SU-DHL-6 (cell line): ENCODE data around the gene LIFR.

Experiments
- H2AFZ ChIP-seq: fragments of 200-600 bp; sonication (generic); 2 replicates; pipeline ENCODE4 v1.6.1; 2014; ENCODE audit warnings: low read depth, mild to moderate bottlenecking, moderate library complexity, mixed read lengths, antibody characterized with exemption, low read length; ENCODE audit not compliant: severe bottlenecking
- H3F3A ChIP-seq: fragments of 200-600 bp; shearing (Covaris generic); 2 replicates; pipeline ENCODE4 v1.6.0; 2016; ENCODE audit warnings: antibody characterized with exemption, mild to moderate bottlenecking; ENCODE audit not compliant: insufficient read depth
- H3K27ac ChIP-seq: fragments of 200-600 bp; sonication (generic); 2 replicates; pipeline ENCODE4 v1.5.1; 2016; ENCODE audit warnings: low read depth, mild to moderate bottlenecking, low read length, moderate library complexity, mixed read lengths
- H3K27me3 ChIP-seq: fragments of 200-600 bp; sonication (generic), shearing (Covaris generic); 2 replicates; pipeline ENCODE4 v1.6.0; 2014; ENCODE audit warnings: mild to moderate bottlenecking, low read length
- H3K36me3 ChIP-seq: fragments of 200-600 bp; sonication (generic); 2 replicates; pipeline ENCODE4 v1.6.1; 2014; ENCODE audit warnings: mild to moderate bottlenecking, low read length, mixed read lengths
- H3K4me2 ChIP-seq: fragments of 300-600, 200-600 bp; shearing (Covaris generic), sonication (generic); 2 replicates; pipeline ENCODE4 v1.6.0; 2014; ENCODE audit warnings: low read length, low read depth, mild to moderate bottlenecking; ENCODE audit not compliant: poor library complexity, severe bottlenecking
- H3K4me3 ChIP-seq: fragments of 200-600 bp; sonication (generic); 2 replicates; pipeline ENCODE4 v1.5.1; 2014; ENCODE audit warnings: antibody characterized with exemption, low read length, mild to moderate bottlenecking, mixed read lengths; ENCODE audit not compliant: insufficient read depth, poor library complexity, severe bottlenecking
- H3K79me2 ChIP-seq: fragments of 200-600 bp; sonication (generic); 2 replicates; pipeline ENCODE4 v1.6.1; 2014; ENCODE audit warnings: mild to moderate bottlenecking, low read length, moderate library complexity; ENCODE audit not compliant: insufficient read depth
- H3K9ac ChIP-seq: fragments of 200-600 bp; sonication (generic); 2 replicates; pipeline ENCODE4 v1.7.0; 2014; ENCODE audit warnings: mild to moderate bottlenecking, low read length
- H3K9me2 ChIP-seq: fragments of 200-600 bp; sonication (generic); replicated peaks from 2 replicates; pipeline ENCODE4 v1.6.1; 2014; ENCODE audit warnings: low read length; ENCODE audit not compliant: insufficient read depth
- H3K9me3 ChIP-seq: fragments of 200-600 bp; sonication (generic); 2 replicates; pipeline ENCODE4 v1.6.1; 2014; ENCODE audit warnings: low read length, mixed read lengths; ENCODE audit not compliant: insufficient read depth
- H4K20me1 ChIP-seq: fragments of 200-600 bp; sonication (generic); 2 replicates; pipeline ENCODE4 v1.6.1; 2014; ENCODE audit warnings: low read depth, mild to moderate bottlenecking, antibody characterized with exemption, low read length, moderate library complexity, mixed read lengths
- EZH2phosphoT487 ChIP-seq: fragments of 200-600 bp; sonication (generic), shearing (Covaris generic); conservative IDR thresholded peaks from 2 replicates; pipeline ENCODE4 v1.6.1; 2018; ENCODE audit warnings: mild to moderate bottlenecking, antibody characterized with exemption, low read length, moderate library complexity, mixed read lengths
- TF ChIP-seq, protein P1 (sequence below): fragments of 200-600 bp; sonication (generic); IDR thresholded peaks from one replicate; pipeline ENCODE4 v1.5.1; 2017; ENCODE audit warnings: antibody characterized with exemption, mild to moderate bottlenecking, low read length, moderate library complexity; ENCODE audit not compliant: insufficient read depth, poor library complexity, severe bottlenecking

The LIFR gene

GRCh38 chr5:38535248-38535750, 21.1 kb downstream of the LIFR start:
- H3K79me2 ChIP-seq, result no peaks in the 10 kb centered on the region

DNA sequence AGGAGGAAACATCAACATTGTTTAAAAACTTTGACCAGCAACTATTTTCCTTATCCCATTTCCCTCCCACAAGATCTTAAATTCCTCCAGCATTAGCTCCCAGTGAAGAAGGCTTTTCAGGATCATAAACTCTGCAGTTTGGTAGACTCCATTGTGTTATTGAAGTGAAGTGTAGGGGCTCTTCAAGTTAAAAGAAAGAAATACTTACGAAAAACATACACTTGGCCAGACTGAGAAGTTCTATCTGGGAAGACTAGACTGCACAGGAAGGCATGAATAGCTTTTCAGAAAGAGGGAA, 22.3 kb downstream of the LIFR start:
- no peaks in the 10 kb centered on the region for H3K9me2 ChIP-seq
- no peaks in the 10 kb centered on the region for H3K27me3 ChIP-seq
- no peak overlapping the region for H3K4me2 ChIP-seq
- H3K9me3 ChIP-seq, result no peaks in the 10 kb centered on the region
- H3F3A ChIP-seq, result no peaks in the 10 kb centered on the region
- no peak for TF ChIP-seq EZH2phosphoT487
- TF ChIP-seq, protein P1, sequence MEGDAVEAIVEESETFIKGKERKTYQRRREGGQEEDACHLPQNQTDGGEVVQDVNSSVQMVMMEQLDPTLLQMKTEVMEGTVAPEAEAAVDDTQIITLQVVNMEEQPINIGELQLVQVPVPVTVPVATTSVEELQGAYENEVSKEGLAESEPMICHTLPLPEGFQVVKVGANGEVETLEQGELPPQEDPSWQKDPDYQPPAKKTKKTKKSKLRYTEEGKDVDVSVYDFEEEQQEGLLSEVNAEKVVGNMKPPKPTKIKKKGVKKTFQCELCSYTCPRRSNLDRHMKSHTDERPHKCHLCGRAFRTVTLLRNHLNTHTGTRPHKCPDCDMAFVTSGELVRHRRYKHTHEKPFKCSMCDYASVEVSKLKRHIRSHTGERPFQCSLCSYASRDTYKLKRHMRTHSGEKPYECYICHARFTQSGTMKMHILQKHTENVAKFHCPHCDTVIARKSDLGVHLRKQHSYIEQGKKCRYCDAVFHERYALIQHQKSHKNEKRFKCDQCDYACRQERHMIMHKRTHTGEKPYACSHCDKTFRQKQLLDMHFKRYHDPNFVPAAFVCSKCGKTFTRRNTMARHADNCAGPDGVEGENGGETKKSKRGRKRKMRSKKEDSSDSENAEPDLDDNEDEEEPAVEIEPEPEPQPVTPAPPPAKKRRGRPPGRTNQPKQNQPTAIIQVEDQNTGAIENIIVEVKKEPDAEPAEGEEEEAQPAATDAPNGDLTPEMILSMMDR, result no peak
- H3K4me3 ChIP-seq, result no peak overlapping the region
- H3K9ac ChIP-seq, result no peak overlapping the region
- H2AFZ ChIP-seq, result no peak overlapping the region
- H4K20me1 ChIP-seq, result no peaks in the 10 kb centered on the region
- no peaks in the 10 kb centered on the region for H3K79me2 ChIP-seq
- no peak overlapping the region for H3K27ac ChIP-seq
- no peaks in the 10 kb centered on the region for H3K36me3 ChIP-seq

More at GRCh38 chr5:38535248-38535750, 21.1 kb downstream of the LIFR start:
- Histone ChIP-seq H3F3A (no peaks in the 10 kb centered on the region), H3K9me2 (no peaks in the 10 kb centered on the region), H3K27ac (no peak overlapping the region), H3K9ac (no peak overlapping the region), H3K4me2 (no peak overlapping the region), H3K27me3 (no peaks in the 10 kb centered on the region), H3K36me3 (no peaks in the 10 kb centered on the region), H3K4me3 (no peak overlapping the region), H4K20me1 (no peaks in the 10 kb centered on the region), H3K9me3 (no peaks in the 10 kb centered on the region), H2AFZ (no peak overlapping the region)
- TF ChIP-seq, protein P1, result no peak
- TF ChIP-seq EZH2phosphoT487, result no peak

GRCh38 chr5:38533286-38534155, 22.9 kb downstream of the LIFR start:
- Histone ChIP-seq H3K9ac (no peak overlapping the region), H3K79me2 (no peaks in the 10 kb centered on the region), H4K20me1 (no peaks in the 10 kb centered on the region), H3K4me3 (no peak overlapping the region), H3K4me2 (no peak overlapping the region), H3K9me2 (no peaks in the 10 kb centered on the region), H3K27me3 (no peaks in the 10 kb centered on the region), H3K36me3 (no peaks in the 10 kb centered on the region), H3K9me3 (no peaks in the 10 kb centered on the region), H3F3A (no peaks in the 10 kb centered on the region), H2AFZ (no peak overlapping the region), H3K27ac (no peak overlapping the region)
- TF ChIP-seq, protein P1, result no peak
- TF ChIP-seq EZH2phosphoT487, result no peak
